ENCODE measurements around the gene SLC35B2.

DNA sequence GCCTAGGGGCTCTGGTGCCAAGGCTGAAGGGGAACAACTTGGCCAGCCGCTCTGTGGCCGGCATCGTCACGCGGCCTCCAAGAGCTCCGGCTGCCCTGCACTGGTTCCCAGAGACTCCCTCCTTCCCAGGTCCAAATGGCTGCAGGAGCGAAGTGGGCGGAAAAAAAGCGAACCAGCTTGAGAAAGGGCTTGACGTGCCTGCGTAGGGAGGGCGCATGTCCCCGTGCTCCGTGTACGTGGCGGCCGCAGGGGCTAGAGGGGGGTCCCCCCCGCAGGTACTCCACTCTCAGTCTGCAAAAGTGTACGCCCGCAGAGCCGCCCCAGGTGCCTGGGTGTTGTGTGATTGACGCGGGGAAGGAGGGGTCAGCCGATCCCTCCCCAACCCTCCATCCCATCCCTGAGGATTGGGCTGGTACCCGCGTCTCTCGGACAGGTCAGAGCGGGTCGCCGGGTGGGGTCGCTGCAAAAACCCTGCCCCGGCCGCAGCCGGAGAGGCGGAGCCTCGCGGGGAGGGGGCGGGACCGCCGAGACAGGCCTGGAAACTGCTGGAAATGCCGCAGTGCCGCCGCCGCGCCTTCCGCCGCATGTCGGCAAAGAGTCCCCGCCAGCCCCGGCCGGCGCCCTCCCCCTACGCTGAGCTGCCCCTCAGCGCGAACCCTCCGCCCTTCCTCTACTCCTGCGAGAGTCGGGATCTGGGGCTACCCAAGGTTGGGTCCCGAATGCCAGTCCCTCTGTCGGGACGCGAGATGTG lies 11.2 kb downstream of the SLC35B2 start:
- TF ChIP-seq CTCF (IDR thresholded peaks at IDR 0.05) (no peak), POLR2AphosphoS5 (IDR thresholded peaks at IDR 0.05) (peak in 1 of 3 donors; percentile 36)
